Right lobe of liver (tissue), 6 donors: Measurements from ENCODE around the gene CPSF4. TPM values are rescaled to one million over a fixed set of nuclear protein-coding genes. Genes with fewer than 3 reads are reported as not detected.
"Not testable (repeated sequence)": the region's sequence is repeated elsewhere in the genome, so short reads cannot be mapped to it uniquely, and the experiment has no call there.

Experiments
- ATAC-seq, 4 donors: fragments of 200-7000 bp; cut with Tn5 transposase; one replicate each; pipeline ENCODE4 v1.9.1; 2020; ENCODE audit warnings: mild to moderate bottlenecking in 4 of 4, moderate library complexity in 4 of 4
- DNase-seq, 3 donors: peaks; one replicate each; pipeline ENCODE4 v3.0.0-alpha.2; 2020
- H3K27ac ChIP-seq, 3 donors: fragments of 200-600 bp; one replicate each; pipeline ENCODE4 v1.8.0; 2022
- H3K27me3 ChIP-seq, 2 donors: fragments of 200-600 bp; one replicate each; pipeline ENCODE4 v1.8.0; 2022
- H3K36me3 ChIP-seq, 4 donors: fragments of 200-600 bp; sonication (generic) in 1 of 4; one replicate each; pipeline versions ENCODE4 v1.5.1 to v1.8.0; 2017 to 2022; ENCODE audit warnings: control low read depth in 1 of 4
- H3K4me1 ChIP-seq, 4 donors: fragments of 200-600 bp; sonication (generic) in 1 of 4; one replicate each; pipeline versions ENCODE4 v1.5.1 to v1.8.0; 2017 to 2022; ENCODE audit warnings: control low read depth in 1 of 4
- H3K4me3 ChIP-seq, 3 donors: fragments of 200-600 bp; one replicate each; pipeline ENCODE4 v1.8.0; 2022
- H3K9me3 ChIP-seq, 4 donors: fragments of 200-600 bp; sonication (generic) in 1 of 4; one replicate each; pipeline versions ENCODE4 v1.5.1 to v1.8.0; 2017 to 2022; ENCODE audit warnings: control low read depth in 1 of 4
- CTCF ChIP-seq, 4 donors: fragments of 200-600 bp in 3 of 4; fragments of 450-650 bp in 1 of 4; IDR thresholded peaks; one replicate each; pipeline versions ENCODE4 v1.5.1 to v1.8.0; 2016 to 2022; ENCODE audit warnings: antibody characterized with exemption in 4 of 4, mild to moderate bottlenecking in 2 of 4
- POLR2A ChIP-seq: fragments of 450-650 bp; IDR thresholded peaks from one replicate; pipeline ENCODE4 v1.6.1; 2017; ENCODE audit warnings: antibody characterized with exemption, mild to moderate bottlenecking
- WGBS: methylation state at CpG from one replicate; pipeline ENCODE4 v1.1.6; 2018; ENCODE audit warnings: low coverage, low lambda C conversion rate; ENCODE audit not compliant: insufficient coverage; ENCODE audit errors: missing lambda C conversion rate; 5-methylcytosine and 5-hydroxymethylcytosine counted together
- intact Hi-C, 2 donors: fragments of 100-400 bp; cut with DNase I; formaldehyde crosslinking; loops; one replicate each; pipeline versions ENCODE4 v1.11.2 to v1.14.1; 2022
- total RNA-seq, 6 experiments: library from RNA; depleted of rRNA in 2 of 6; stranded (reverse); fragments of >200 nt in 2 of 6; fragmentation: NEBNext Ultra II Directional in 3 of 6; extraction: Animal tissue kit (Norgen Biotek cat#: 25700) in 3 of 6; gene quantifications; one replicate each; pipeline versions ENCODE4 v1.1.0 to v1.2.4, GENCODE V29; 2016 to 2023
- donor health status: DM: no; HTN: yes; CAD: no.
- donor health status: DM: no; HTN: no; CAD: no.
- donor health status: DM: no; HTN: no; CAD: no.
- donor health status: DM: no; HTN: yes; CAD: no.
- donor health status: DM: no; HTN: yes; CAD: no.

The CPSF4 gene
- total RNA-seq, 6 experiments from 2014 or later: 10.1 to 16.7 (median 12.0) TPM

DNA sequence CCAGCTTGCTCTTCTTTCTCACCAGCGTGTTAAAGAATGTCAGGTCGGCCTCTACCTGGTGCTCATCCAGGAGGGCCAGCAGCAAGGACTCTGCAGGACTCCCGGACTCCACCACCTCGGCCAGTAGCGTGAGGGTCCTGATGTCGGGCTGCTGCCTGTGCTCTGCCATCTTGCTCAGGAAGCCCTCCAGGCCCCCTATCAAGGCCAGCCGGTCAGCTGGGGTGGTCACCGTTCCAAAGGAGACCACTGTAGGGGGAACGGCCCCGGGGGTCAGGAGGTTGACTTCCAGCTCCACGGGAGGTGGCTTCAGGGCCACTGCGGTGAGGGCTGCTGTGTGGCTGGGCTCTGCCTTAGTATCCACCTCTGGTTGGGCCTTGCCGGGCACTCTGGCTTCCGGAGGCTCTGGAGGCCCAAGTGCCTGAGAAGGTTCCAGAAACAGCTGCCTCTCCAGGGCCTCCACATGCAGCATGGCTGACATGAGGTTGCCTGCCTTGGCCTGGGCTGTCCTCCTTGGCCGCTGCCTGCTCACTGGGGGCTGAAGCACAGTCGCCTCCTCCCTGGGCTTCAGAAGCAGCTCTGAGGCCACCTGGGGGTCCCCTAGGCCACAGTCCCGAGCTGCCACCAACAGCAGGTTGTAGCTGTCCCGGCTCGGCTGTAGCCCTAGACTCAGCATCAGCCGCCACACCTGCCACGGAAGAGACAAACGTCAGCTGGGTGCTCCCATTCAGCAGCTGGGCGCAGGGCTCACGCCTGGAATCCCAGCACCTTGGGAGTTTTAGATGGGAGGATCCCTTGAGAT lies 13.6 kb upstream of the CPSF4 start:
- Histone ChIP-seq H3K9me3 (no peaks in the 10 kb centered on the region), H3K27me3 (no peaks in the 10 kb centered on the region), H3K36me3 (peaks cover 0 to 27% (median 13%) of the 10 kb centered on the region in 4 donors), H3K27ac (no peak overlapping the region), H3K4me1 (peaks cover 0 to 5% (median 0%) of the 10 kb centered on the region in 4 donors), H3K4me3 (no peak overlapping the region)
- WGBS: 77% methylated on average over 3 of the region's 24 CpGs
- intact Hi-C loops: no loop called here
- DNase-seq (no peak), ATAC-seq (no peak)
- TF ChIP-seq CTCF (IDR thresholded peaks at IDR 0.05) (no peak), POLR2A (no peak)

DNA sequence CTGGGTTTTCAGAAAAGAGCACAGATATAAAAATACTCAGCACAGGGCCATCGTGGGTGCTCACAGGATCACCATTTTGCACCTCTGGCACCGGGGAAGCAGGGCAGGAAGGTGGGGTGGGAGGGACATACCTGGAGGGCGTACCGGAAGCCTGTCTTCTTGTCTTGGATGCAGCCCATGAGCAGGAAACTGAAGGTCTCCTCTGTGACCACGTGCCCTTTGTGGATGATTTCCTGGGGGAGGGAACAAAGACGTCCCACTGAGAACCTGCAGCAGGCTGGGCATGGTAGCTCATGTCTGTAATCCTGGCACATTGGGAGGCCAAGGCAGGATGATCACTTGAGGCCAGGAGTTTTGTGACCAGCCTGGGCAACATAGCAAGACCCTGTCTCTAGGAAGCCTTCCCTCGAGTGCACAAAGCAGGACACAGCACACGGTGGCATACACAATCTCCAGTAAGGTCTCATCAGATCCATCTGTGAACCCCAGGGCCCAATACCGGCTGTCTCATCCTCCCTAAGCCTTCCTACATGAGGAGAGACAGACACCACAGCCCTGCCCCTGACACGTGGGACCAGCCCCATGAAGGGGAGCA lies 9.7 kb upstream of the CPSF4 start:
- TF ChIP-seq POLR2A (no peak), CTCF (IDR thresholded peaks at IDR 0.05) (no peak)

DNA sequence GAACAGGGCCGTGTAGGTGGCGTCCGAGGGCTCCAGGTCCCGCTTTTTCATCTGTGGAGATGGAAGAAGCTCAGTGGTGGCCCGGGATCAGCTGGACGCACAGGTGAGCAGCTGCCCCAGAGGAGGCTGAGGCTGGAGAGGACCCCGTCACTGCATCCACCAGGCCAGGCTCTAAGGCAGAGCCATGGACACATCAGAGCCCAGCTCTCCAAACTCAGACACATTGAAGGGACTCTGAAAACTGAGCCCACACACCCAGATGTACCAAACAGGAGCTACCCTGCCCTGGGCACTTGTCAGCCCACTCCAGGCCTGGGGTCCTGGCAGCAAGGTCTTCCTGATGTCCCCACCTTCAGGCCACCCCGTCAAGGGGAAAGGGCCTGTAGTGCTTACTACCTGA lies 9.0 kb upstream of the CPSF4 start:
- no peaks in the 10 kb centered on the region for H3K9me3 ChIP-seq
- intact Hi-C loops: no loop called here
- TF ChIP-seq POLR2A: no peak
- no peak for TF ChIP-seq CTCF (IDR thresholded peaks at IDR 0.05)
- no peaks in the 10 kb centered on the region for H3K27me3 ChIP-seq
- H3K36me3 ChIP-seq: peaks cover 0 to 29% (median 7%) of the 10 kb centered on the region in 4 donors
- WGBS: no CpG with 5 or more reads among the region's 8 CpGs
- ATAC-seq: no peak
- H3K4me1 ChIP-seq: peaks cover 0 to 5% (median 0%) of the 10 kb centered on the region in 4 donors
- H3K4me3 ChIP-seq: no peak overlapping the region
- no peak for DNase-seq
- H3K27ac ChIP-seq: no peak overlapping the region

More for the DNA sequence above, 9.7 kb upstream of the CPSF4 start:
- ATAC-seq (no peak), DNase-seq (no peak)
- Histone ChIP-seq H3K4me1 (peaks cover 0 to 5% (median 0%) of the 10 kb centered on the region in 4 donors), H3K36me3 (peaks cover 0 to 30% (median 9%) of the 10 kb centered on the region in 4 donors), H3K27me3 (no peaks in the 10 kb centered on the region), H3K4me3 (no peak overlapping the region), H3K27ac (no peak overlapping the region), H3K9me3 (no peaks in the 10 kb centered on the region)
- WGBS: 92% methylated on average over 2 of the region's 10 CpGs
- intact Hi-C loops: no loop called here

- peaks cover 0 to 27% (median 5%) of the 10 kb centered on the region in 4 donors for H3K36me3 ChIP-seq
- H3K9me3 ChIP-seq, ATAC-seq, DNase-seq, H3K27ac ChIP-seq, H3K4me1 ChIP-seq, intact Hi-C loops, H3K4me3 ChIP-seq, H3K27me3 ChIP-seq: not testable (repeated sequence)
- WGBS: 85% methylated on average over 9 of the region's 13 CpGs
Measured at GRCh38 chr7:99431756-99432540, 6.8 kb upstream of the CPSF4 start.
